T-helper 22 cell (primary cell): ENCODE results near the gene CRAT.

Experiments used
- DNase-seq: peaks from one replicate; pipeline ENCODE4 v3.0.0-alpha.2; 2020; ENCODE audit warnings: low read depth

The CRAT gene

GRCh38 chr9:129063061-129063460, 47.5 kb downstream of the CRAT start:
- DNase-seq = no peak

- no peak for DNase-seq
Measured at GRCh38 chr9:129060991-129061390, 49.6 kb downstream of the CRAT start.

GRCh38 chr9:129059796-129060785, 50.5 kb downstream of the CRAT start:
- no peak for DNase-seq

GRCh38 chr9:129058965-129059795, 51.4 kb downstream of the CRAT start:
- no peak for DNase-seq

- no peak for DNase-seq
Measured at GRCh38 chr9:129054163-129054851, 56.3 kb downstream of the CRAT start.

GRCh38 chr9:129053020-129053419, 57.6 kb downstream of the CRAT start:
- DNase-seq = no peak

GRCh38 chr9:129052592-129052991, 58.0 kb downstream of the CRAT start:
- no peak for DNase-seq
